ENCODE measurements around the gene OBP2A. TPM values are rescaled to one million over a fixed set of nuclear protein-coding genes. Genes with fewer than 3 reads are reported as not detected.

OBP2A gene
- total RNA-seq, 1 experiment from 2014 or later: not detected

- Histone ChIP-seq H3K4me1 (ENCODE audit: control insufficient read depth in 1 of 2, insufficient read depth in 2 of 2, low read length in 2 of 2) (peaks cover 4 to 30% of the 10 kb centered on the region in 2 experiments; a peak in 3 of 4 replicates), H3K79me2 (ENCODE audit: insufficient read depth, low read length) (peaks cover 40% of the 10 kb centered on the region), H2AFZ (ENCODE audit: low read depth, low read length, poor library complexity, severe bottlenecking) (no peak overlapping the region), H3K9ac (ENCODE audit: low read length) (no peak overlapping the region), H4K20me1 (ENCODE audit: insufficient read depth) (peaks cover 4% of the 10 kb centered on the region; the same call in 1 of the 2 replicates), H3K4me3 (replicated peaks in 1 of 2; ENCODE audit: low read depth in 1 of 2, low read length in 2 of 2) (no peak overlapping the region), H3K9me3 (ENCODE audit: control insufficient read depth in 1 of 2, insufficient read depth in 1 of 2, low read depth in 1 of 2, low read length in 2 of 2) (no peaks in the 10 kb centered on the region), H3K9me2 (ENCODE audit: insufficient read depth) (no peaks in the 10 kb centered on the region), H3K36me3 (ENCODE audit: control insufficient read depth in 1 of 2, insufficient read depth in 2 of 2, low read length in 2 of 2) (peaks cover 11 to 39% of the 10 kb centered on the region in 2 experiments), H3K27ac (ENCODE audit: low read depth, low read length) (no peak overlapping the region), H3K4me2 (ENCODE audit: low read length) (no peak overlapping the region), H3K27me3 (ENCODE audit: insufficient read depth, low read length) (no peaks in the 10 kb centered on the region)
- TF ChIP-seq POLR2AphosphoS5 (IDR thresholded peaks at IDR 0.05; ENCODE audit: low read depth, low read length) (no peak), ELF1 (IDR thresholded peaks at IDR 0.05; ENCODE audit: borderline replicate concordance, low read depth) (no peak), POLR2A (IDR thresholded peaks at IDR 0.05; ENCODE audit: borderline replicate concordance, extremely low read depth, insufficient read depth, insufficient read length) (no peak), CTCF (IDR thresholded peaks at IDR 0.05 in 2 of 3, conservative IDR thresholded peaks at IDR 0.05 in 1 of 3; ENCODE audit: borderline replicate concordance in 1 of 3, insufficient read depth in 1 of 3, low read depth in 2 of 3, low read length in 2 of 3) (no peak), ZNF274 (IDR thresholded peaks at IDR 0.05; ENCODE audit: low read depth, low read length) (no peak), REST (IDR thresholded peaks at IDR 0.05; ENCODE audit: low read depth) (no peak), YY1 (IDR thresholded peaks at IDR 0.05; ENCODE audit: extremely low read depth, insufficient replicate concordance, low read depth, low read length) (no peak)
- CTCF ChIA-PET: interaction anchor here (1.4 kb wide), 1 partner anchor 55 kb away, joined by 4 read pairs; no protein-coding TSS in a partner anchor
- ATAC-seq (no peak), DNase-seq (ENCODE audit: low read depth, low spot score) (no peak)
- RAD21 ChIA-PET (ENCODE audit: low non-redundant PET in 1 of 2, low total read pairs in 2 of 2, uncharacterized antibody in 2 of 2, unreplicated experiment in 2 of 2): no interaction called here
- no TSS peak for BruUV-seq (replicated peaks)
- intact Hi-C loops (cut with micrococcal nuclease): no loop called here
- POLR2A ChIA-PET: no interaction called here
Observed at GRCh38 chr9:135503371-135504261, 42.3 kb upstream of the OBP2A start.
